HG03354 (cell line): Measurements from ENCODE around the gene UGP2.
"Not testable (repeated sequence)": the region's sequence is repeated elsewhere in the genome, so short reads cannot be mapped to it uniquely, and the experiment has no call there.

Experiments used
- ATAC-seq: cut with Tn5 transposase; IDR thresholded peaks from one replicate; pipeline ENCODE4 v1.9.1; 2021; ENCODE audit warnings: mild to moderate bottlenecking; ENCODE audit not compliant: unreplicated experiment, poor library complexity, severe bottlenecking

The UGP2 gene

GRCh38 chr2:63837036-63837594 lies 4.6 kb upstream of the UGP2 start:
- no peak for ATAC-seq

DNA sequence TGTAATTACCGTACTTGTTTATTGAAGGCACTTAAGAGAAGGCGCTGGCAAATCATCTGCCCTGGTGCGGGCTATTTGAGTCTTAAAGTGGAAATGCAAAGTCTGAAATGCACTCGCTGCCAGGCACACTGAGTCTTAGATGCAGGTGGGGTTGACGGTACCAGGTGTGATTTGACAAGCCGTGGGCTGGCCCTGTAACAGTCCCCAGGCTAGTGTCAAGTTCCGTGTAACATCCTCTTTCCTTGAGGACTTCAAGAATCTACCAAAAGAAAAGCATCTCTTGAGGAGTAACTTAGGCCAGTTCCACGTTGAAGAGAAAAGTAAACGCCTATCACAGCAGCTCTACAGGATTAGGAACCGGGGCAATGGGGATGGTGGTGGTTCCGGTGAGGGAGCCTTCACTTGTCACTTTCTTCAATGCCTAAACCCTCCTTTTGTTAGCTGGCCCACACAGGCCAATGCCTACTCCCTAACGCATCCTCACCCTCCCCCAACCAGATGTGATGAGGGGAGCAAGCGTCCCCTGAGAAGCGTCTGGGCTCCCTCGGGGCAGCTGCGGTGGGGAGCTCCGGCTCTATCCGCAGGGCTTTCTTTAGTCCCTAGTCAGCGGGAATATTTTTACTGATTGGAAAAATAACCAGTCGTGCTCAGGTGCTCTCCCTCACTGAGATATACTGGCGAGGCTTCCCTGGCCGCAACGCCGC lies 1.5 kb upstream of the UGP2 start:
- peak; percentile 41 for ATAC-seq

GRCh38 chr2:63840785-63841253 lies 877 bp upstream of the UGP2 start:
- peak; percentile 91 for ATAC-seq

DNA sequence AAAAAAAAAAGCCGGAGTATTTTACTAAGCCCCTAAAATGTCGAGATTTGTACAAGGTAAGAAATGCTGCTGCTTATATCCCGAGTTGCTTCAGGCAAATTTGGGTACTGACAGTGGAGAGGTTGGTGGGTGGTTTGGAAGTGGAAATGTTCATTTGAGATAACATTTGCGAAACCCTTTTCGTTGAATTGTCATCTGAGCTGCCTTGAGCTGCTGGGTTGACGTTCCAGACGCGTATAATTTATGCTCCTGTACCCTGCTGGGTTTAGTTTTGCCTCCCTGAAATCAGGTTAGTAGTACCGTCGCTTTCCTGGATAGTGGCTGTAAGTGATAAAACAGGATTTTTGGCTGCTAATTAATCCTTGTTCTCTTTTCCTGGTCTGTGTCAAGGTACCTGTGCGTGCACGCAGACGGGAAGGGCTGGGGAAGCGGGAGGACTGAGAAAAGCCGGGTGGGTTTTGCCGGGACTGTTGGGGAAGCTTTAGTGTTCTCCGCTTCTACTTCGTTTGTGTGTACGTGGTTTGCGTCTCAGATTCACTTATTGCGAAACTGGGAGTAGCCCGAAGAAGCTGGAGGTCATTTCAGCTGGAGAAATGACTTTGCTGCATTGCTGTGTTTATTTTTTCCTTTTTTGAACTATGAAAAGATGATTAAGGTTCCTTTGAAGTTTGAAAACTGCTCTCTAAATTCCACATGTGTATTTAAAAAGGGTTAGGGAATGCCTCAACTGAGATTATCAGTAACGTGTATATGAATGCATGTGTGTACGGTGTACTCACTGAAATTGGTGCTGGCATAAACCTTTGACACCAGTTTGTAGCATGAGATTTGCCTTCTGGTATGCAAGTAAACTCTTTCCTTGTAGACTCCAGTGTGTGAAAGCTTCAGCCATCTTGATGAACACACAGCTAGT lies 709 bp downstream of the UGP2 start:
- ATAC-seq, result no peak

GRCh38 chr2:63843093-63843492 lies 1.4 kb downstream of the UGP2 start:
- no peak for ATAC-seq

- ATAC-seq, result no peak
Measured at GRCh38 chr2:63843791-63844190, 2.1 kb downstream of the UGP2 start.

DNA sequence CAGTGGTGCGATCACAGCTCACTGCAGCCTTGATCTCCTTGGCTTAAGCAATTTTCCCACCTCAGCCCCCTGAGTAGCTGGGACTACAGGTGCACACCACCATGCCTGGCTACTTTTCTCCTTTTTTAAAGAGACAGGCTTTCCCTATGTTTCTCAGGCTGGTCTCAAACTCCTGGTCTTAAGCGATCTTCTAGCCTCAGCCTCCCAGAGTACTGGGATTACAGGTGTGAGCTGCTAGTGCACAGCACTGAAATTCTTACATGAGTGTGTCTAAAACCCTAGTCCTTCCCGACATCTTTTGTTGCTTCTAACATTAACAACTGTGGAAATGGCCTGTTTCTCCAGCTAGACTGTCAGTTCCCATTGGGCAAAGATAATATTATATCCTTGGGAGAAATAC lies 2.9 kb downstream of the UGP2 start:
- no peak for ATAC-seq

- no peak for ATAC-seq
Measured at GRCh38 chr2:63845866-63846265, 4.2 kb downstream of the UGP2 start.

GRCh38 chr2:63846487-63846886 lies 4.8 kb downstream of the UGP2 start:
- ATAC-seq, result no peak

GRCh38 chr2:63847571-63847970 lies 5.9 kb downstream of the UGP2 start:
- not testable (repeated sequence) for ATAC-seq

- no peak for ATAC-seq
Measured at GRCh38 chr2:63849381-63850203, 7.9 kb downstream of the UGP2 start.

DNA sequence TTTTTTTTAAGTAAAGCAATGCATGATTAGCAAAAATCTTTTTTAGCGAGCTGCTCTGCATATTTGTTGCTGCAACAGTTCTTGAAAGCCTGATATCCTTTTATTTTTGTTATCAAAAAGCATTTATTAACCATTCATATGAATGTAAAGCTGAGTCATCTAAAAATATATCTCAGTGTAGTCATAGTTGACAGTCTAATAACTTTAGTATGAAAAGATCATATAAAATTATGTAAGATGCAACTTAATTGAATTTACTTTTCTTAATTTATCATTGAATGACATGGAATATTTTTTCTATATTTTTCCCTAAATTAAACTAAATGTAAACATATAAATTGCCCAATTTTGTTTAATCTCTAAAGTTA lies 8.5 kb downstream of the UGP2 start:
- no peak for ATAC-seq

- no peak for ATAC-seq
Measured at GRCh38 chr2:63850649-63851048, 9.0 kb downstream of the UGP2 start.

- no peak for ATAC-seq
Measured at GRCh38 chr2:63851691-63852311, 10.1 kb downstream of the UGP2 start.

- no peak for ATAC-seq
Measured at GRCh38 chr2:63853527-63854310, 12.0 kb downstream of the UGP2 start.

DNA sequence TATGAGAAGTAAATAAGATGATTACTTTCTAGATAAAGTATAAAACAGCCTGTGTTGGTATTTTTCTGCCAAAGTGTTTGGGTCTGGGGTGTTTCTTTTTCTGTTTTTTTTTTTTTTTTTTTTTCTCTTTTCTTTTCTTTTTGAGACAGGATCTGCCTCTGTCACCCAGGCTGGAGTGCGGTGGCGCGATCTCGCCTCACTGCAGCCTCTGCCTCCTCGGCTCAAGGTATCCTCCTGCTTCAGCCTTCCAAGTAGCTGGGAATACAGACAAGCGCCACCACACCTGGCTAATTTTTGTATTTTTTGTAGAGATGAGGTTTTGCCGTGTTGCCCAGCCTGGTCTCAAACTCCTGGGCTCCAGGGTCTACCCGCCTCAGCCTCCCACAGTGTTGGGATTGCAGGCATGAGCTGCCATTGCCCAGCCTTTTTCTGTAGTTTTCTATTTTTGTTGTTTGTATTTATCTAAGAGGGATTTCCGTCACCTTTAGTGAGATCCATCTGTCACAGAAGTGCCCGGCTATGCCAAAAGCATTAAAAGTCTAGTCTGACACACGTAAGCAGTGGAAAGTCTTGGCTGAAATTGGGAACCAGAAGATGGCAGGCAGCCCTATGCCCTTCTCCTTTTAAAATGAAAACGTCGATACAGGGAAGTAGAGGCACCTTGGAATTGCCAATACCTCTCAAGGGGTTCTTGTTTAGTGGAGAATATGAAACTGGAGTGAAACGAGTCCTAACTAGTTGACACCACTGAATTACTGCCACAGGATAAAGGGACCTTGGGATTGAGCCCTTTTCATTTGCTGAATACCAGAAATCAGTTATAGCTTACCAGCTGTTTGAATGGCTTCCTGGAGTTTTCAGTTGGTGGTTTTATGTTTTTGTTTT lies 14.0 kb downstream of the UGP2 start:
- ATAC-seq, result no peak

- ATAC-seq, result no peak
Measured at GRCh38 chr2:63856303-63856603, 14.6 kb downstream of the UGP2 start.

DNA sequence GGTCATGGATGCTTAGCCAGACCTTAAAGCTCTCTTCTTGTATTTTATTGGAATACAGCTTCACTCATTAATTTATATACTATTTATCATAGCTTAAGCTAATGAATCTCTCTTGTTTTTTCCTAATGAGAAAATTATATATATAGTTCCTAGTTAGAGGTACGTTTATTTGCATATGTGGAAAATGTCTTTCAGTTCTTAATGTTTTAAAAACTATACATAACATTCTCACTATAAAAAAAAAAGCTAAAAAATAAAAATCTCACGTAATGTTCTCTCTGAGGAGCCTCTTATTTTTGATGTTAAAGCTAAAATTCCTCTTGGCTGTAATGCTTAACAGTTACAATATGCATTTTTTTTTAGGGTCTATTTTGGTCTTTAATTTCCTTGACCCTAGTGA lies 16.6 kb downstream of the UGP2 start:
- no peak for ATAC-seq
